ENCODE data around the gene FARS2.

FARS2 gene

GRCh38 chr6:5249451-5250122 lies 11.7 kb upstream of the FARS2 start:
- DNase-seq (ENCODE audit: low spot score): no peak

GRCh38 chr6:5250451-5250850 lies 10.9 kb upstream of the FARS2 start:
- DNase-seq (ENCODE audit: low spot score): no peak

GRCh38 chr6:5250911-5251310 lies 10.4 kb upstream of the FARS2 start:
- DNase-seq (ENCODE audit: low spot score): no peak

GRCh38 chr6:5256952-5257351 lies 4.4 kb upstream of the FARS2 start:
- DNase-seq (ENCODE audit: low spot score): no peak

GRCh38 chr6:5257400-5257799 lies 3.9 kb upstream of the FARS2 start:
- no peak for DNase-seq (ENCODE audit: low spot score)

- no peak for DNase-seq (ENCODE audit: low spot score)
Measured at GRCh38 chr6:5259428-5259827, 1.9 kb upstream of the FARS2 start.

- DNase-seq (ENCODE audit: low spot score): peak; percentile 69
Measured at GRCh38 chr6:5260111-5260620, 1.1 kb upstream of the FARS2 start.

GRCh38 chr6:5261545-5262109 lies 314 bp downstream of the FARS2 start:
- no peak for DNase-seq (ENCODE audit: low spot score)

GRCh38 chr6:5266423-5266822 lies 5.1 kb downstream of the FARS2 start:
- DNase-seq (ENCODE audit: low spot score): no peak

- DNase-seq (ENCODE audit: low spot score): no peak
Measured at GRCh38 chr6:5270093-5270680, 8.9 kb downstream of the FARS2 start.

- DNase-seq (ENCODE audit: low spot score): no peak
Measured at GRCh38 chr6:5271926-5272325, 10.6 kb downstream of the FARS2 start.

- no peak for DNase-seq (ENCODE audit: low spot score)
Measured at GRCh38 chr6:5274231-5274630, 12.9 kb downstream of the FARS2 start.

- DNase-seq (ENCODE audit: low spot score): no peak
Measured at GRCh38 chr6:5275497-5275896, 14.2 kb downstream of the FARS2 start.

GRCh38 chr6:5276581-5276980 lies 15.3 kb downstream of the FARS2 start:
- DNase-seq (ENCODE audit: low spot score): no peak

GRCh38 chr6:5277589-5277988 lies 16.3 kb downstream of the FARS2 start:
- DNase-seq (ENCODE audit: low spot score): no peak

- no peak for DNase-seq (ENCODE audit: low spot score)
Measured at GRCh38 chr6:5278047-5278446, 16.7 kb downstream of the FARS2 start.

GRCh38 chr6:5278565-5279120 lies 17.3 kb downstream of the FARS2 start:
- DNase-seq (ENCODE audit: low spot score): no peak

GRCh38 chr6:5279891-5280338 lies 18.6 kb downstream of the FARS2 start:
- no peak for DNase-seq (ENCODE audit: low spot score)

GRCh38 chr6:5280920-5281319 lies 19.6 kb downstream of the FARS2 start:
- no peak for DNase-seq (ENCODE audit: low spot score)

GRCh38 chr6:5282191-5282623 lies 20.9 kb downstream of the FARS2 start:
- DNase-seq (ENCODE audit: low spot score): no peak

- DNase-seq (ENCODE audit: low spot score): no peak
Measured at GRCh38 chr6:5285081-5285480, 23.8 kb downstream of the FARS2 start.

- DNase-seq (ENCODE audit: low spot score): no peak
Measured at GRCh38 chr6:5285526-5285925, 24.2 kb downstream of the FARS2 start.

- no peak for DNase-seq (ENCODE audit: low spot score)
Measured at GRCh38 chr6:5286780-5287179, 25.5 kb downstream of the FARS2 start.

Data from AG08396 (cell line).